SK-N-MC (cell line): ENCODE results near the gene CDH1.

Source experiments
- EZH2 ChIP-seq: fragments of 200-600 bp; sonication (generic); IDR thresholded peaks from one replicate; pipeline ENCODE4 v1.6.1; 2017; ENCODE audit warnings: antibody characterized with exemption
- FOXP2 ChIP-seq: optimal IDR thresholded peaks from 2 replicates; pipeline ENCODE3; 2011; ENCODE audit warnings: mild to moderate bottlenecking, moderate library complexity; ENCODE audit not compliant: insufficient read depth; ENCODE audit errors: extremely low read length, control extremely low read depth
- POLR2AphosphoS5 ChIP-seq: IDR thresholded peaks from 2 replicates; pipeline ENCODE4 v1.6.1; 2012; ENCODE audit warnings: mild to moderate bottlenecking, low read depth, low read length, borderline replicate concordance

DNA sequence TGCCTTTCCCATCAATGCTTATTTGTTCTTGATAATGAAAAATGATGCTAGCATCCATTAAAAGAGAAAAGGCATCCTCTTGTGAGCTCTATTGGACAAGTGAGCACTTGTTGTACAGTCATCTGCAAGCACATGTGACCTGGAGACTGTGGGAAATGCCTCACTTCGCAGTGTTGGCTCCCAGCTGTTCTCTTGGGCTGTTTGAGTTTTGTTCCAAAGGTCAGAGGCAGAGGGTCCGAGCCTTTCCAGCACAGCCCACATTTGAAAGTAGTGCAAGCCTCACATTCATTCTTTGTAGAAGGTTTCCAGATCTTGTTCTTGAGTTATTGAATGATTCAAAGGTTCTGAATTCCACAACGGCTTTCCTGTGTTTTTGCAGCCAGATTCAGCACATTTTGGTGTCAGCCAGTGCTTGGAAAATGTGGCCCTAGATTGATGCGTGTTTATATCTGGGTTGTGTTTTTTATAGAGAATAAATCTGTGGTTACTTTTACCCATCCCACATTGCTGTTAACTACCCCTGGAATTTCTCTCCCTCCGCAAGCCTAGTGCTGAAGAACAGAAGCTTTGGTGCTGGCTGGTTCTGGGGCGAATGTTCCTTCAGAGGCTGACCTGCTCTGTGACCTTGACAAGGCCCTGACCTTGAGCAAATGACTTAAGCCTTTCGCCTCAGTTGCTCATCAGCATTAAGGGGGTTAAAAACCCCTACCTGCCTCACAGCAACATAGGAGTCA lies 49.8 kb downstream of the CDH1 start:
- TF ChIP-seq EZH2 (no peak), POLR2AphosphoS5 (no peak), FOXP2 (no peak)
